Kidney epithelial cell (primary cell): Measurements from ENCODE around the gene AOC3. TPM values are rescaled to one million over a fixed set of nuclear protein-coding genes. Genes with fewer than 3 reads are reported as not detected.
"Not testable (repeated sequence)": the region's sequence is repeated elsewhere in the genome, so short reads cannot be mapped to it uniquely, and the experiment has no call there.

Source experiments
- DNase-seq: peaks from one replicate; pipeline ENCODE4 v3.0.0-alpha.2; 2010; ENCODE audit warnings: low read depth
- H3K27me3 ChIP-seq: 2 replicates; pipeline ENCODE4 v1.6.0; 2011; ENCODE audit warnings: low read length; ENCODE audit not compliant: control insufficient read depth, insufficient read depth
- H3K36me3 ChIP-seq: 2 replicates; pipeline ENCODE4 v1.5.1; 2011; ENCODE audit warnings: low read length; ENCODE audit not compliant: control insufficient read depth, insufficient read depth
- H3K4me3 ChIP-seq: 2 replicates; pipeline ENCODE4 v1.5.1; 2011; ENCODE audit warnings: low read depth, mild to moderate bottlenecking, control low read depth, low read length
- total RNA-seq: library from RNA; depleted of rRNA; stranded (reverse); fragments of >200 nt; gene quantifications from 2 replicates; pipeline ENCODE4 v1.2.3, GENCODE V29; 2015
- TF ChIP-seq, protein P1 (sequence below): IDR thresholded peaks from 2 replicates; pipeline ENCODE4 v1.5.1; 2011; ENCODE audit warnings: mild to moderate bottlenecking, moderate library complexity, low read length, control low read depth, inconsistent platforms; ENCODE audit not compliant: insufficient read depth, poor library complexity, severe bottlenecking

The AOC3 gene
- total RNA-seq, 1 donor from 2014 or later, result 0.08 TPM

DNA sequence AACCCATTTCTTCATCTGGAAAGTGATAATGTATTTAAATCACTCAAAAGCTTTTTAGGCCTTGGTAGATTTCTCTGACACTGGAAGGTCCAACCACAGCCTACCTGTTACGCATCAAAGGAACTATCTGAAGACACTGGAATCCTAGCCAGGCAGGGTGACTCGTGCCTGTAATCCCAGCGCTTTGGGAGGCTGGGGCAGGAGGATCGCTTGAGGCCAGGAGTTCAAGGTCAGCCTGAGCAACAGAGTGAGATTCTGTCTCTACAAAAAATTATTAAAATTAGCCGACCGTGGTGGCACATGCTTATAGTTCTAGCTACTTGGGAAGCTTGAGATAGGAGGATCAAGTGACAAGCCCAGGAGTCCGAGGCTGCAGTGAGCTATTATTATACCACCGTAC is 31.2 kb downstream of the AOC3 start:
- no peaks in the 10 kb centered on the region for H3K36me3 ChIP-seq
- peaks cover 18% of the 10 kb centered on the region for H3K27me3 ChIP-seq
- no peak for DNase-seq
- H3K4me3 ChIP-seq, result no peak overlapping the region
- TF ChIP-seq, protein P1, sequence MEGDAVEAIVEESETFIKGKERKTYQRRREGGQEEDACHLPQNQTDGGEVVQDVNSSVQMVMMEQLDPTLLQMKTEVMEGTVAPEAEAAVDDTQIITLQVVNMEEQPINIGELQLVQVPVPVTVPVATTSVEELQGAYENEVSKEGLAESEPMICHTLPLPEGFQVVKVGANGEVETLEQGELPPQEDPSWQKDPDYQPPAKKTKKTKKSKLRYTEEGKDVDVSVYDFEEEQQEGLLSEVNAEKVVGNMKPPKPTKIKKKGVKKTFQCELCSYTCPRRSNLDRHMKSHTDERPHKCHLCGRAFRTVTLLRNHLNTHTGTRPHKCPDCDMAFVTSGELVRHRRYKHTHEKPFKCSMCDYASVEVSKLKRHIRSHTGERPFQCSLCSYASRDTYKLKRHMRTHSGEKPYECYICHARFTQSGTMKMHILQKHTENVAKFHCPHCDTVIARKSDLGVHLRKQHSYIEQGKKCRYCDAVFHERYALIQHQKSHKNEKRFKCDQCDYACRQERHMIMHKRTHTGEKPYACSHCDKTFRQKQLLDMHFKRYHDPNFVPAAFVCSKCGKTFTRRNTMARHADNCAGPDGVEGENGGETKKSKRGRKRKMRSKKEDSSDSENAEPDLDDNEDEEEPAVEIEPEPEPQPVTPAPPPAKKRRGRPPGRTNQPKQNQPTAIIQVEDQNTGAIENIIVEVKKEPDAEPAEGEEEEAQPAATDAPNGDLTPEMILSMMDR, result no peak

DNA sequence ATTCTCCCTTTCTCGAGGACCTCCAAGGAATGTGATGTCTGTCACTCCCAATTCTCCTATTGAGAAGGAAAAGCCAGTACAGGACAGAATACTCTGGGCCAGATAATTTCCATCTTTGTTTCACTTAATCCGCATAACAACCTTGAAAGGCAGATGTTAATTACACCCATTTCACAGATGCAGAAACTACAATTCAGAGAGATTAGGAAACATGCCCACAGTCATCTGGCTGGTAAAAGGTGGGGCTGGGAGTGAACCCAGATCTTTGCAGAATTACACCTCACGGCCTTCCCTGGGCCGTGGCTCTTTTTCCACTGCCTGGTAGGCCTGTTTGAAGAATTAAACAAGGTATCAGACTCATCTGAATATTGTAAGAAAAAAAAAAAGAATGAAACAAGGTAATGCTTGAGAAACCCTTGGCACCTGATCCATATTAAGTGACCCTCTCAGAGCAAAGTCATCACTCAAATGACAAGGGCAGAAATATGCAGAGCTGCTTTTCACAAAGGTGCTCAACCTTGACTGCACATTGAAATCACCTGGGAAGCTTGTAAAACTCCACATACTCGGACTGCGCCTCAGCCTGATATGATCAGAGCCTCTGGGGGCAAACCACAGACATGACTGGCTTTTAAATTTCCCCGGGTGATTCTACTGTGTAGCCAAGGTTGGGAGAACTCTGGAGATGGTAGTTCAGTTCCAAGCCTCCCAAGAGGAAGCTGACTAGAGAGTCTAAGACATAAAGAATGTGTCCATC is 33.0 kb downstream of the AOC3 start:
- peaks cover 6% of the 10 kb centered on the region for H3K27me3 ChIP-seq
- TF ChIP-seq, protein P1, result no peak
- no peak overlapping the region for H3K4me3 ChIP-seq
- no peak for DNase-seq
- no peaks in the 10 kb centered on the region for H3K36me3 ChIP-seq

DNA sequence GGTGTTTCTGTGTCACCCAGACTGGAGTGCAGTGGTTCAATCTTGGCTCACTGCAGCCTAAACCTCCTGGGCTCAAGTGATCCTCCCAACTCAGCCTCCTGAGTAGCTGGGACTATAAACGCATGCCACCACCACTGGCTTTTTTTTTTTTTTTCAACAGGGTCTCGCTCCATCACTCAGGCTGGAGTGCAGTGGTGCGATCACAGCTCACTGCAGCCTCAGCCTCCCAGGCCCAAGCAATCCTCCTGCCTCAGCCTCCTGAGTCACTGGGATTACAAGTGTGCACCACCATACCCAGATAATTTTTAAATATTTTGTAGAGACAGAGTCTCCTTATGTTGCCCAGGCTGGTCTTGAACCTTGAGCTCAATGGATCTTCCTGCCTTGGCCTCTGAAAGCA is 34.8 kb downstream of the AOC3 start:
- not testable (repeated sequence) for DNase-seq, H3K36me3 ChIP-seq, H3K4me3 ChIP-seq, H3K27me3 ChIP-seq

DNA sequence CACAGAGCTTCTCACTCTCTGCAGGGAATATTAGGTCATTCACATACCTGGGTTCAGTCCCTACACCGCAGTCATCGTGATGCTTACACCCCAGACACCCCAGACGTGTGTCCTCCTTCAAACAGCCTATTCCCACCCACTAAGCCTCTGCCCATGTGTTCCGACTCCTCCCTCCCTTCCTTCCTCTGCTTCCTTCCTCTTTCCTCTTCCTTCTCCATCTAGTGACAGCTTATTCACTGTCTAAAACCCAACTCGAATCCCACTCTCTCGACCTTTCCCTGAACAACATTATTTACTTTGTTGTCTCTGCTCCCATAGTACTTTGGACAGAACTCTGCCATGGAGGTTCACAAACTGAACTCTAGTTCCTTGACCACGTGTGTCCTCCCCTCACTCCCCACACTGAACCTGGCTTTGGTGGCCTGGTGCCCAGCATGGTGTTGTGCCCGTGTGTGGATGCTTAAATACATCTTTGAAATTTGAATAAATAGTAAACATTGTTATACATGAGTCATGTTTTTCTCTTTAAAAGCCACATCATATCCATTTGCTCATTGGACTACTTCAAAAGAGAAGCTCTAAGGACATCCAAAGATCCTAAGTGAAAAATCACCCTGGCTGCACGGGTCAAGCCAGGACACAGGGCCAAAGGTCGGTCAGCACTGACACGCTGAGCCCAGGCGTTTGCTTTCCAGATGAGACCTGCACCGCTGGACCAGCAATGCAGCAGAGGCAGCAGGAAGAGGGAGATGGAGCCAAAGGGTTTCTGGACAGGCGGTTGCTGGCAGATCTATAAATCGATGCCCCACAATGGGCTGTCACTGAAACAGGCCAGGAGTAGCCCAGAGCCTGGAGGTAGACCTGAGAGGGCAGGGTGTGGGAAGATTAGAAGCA is 35.5 kb downstream of the AOC3 start:
- Histone ChIP-seq H3K4me3 (no peak overlapping the region), H3K27me3 (no peaks in the 10 kb centered on the region), H3K36me3 (no peaks in the 10 kb centered on the region)
- no peak for DNase-seq
- TF ChIP-seq, protein P1, result no peak

DNA sequence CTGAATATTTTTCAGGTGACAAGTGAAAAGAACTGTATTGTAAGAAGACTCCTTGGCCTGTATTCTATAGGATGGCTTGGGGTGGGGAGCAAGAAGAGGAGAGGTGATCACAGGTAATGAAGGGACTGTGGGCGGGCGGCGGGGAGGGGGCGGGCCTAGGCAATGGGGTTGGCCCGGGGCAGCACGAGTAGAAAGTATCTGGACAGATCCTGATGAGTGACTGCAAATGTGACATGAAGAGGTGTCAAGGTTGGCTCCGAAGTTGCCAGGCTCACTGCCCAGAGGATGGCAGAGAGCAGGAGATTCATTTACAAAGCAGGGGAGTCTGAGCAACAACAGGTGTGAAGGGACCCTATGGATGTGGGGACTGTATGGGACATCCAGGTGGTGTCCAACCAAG is 38.8 kb downstream of the AOC3 start:
- H3K27me3 ChIP-seq, result no peaks in the 10 kb centered on the region
- no peak for DNase-seq
- H3K36me3 ChIP-seq, result no peaks in the 10 kb centered on the region
- no peak overlapping the region for H3K4me3 ChIP-seq
- TF ChIP-seq, protein P1, result no peak

DNA sequence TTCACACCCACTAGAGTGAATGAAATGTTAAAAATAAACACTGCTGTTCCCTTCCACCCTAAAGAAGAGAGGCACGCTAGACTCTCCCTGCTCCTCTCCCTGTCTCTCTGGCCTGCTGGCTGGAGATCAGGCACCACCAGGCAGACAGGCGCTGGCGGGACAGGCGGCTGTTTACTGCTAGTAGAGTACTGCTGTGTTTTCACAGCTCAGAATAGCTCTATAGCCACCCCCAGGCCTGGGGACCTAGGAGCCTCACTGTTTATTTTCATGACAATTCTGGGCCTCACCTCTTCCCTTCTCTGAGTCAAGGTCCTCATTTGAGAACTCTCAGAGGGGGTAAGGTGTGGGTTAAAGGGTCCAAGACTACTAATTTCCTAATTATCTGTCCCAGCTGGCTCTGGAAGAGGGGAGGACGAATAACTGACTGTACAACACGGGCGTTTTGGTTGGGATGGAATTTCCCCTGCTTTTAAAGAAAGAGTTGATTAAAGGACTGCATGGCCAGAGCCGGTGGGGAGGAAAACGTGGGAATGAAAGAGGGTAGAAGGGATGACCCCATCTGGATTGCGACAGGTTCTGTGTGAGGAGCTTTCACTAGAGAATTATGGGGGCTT is 40.6 kb downstream of the AOC3 start:
- TF ChIP-seq, protein P1, result no peak
- Histone ChIP-seq H3K4me3 (no peak overlapping the region), H3K27me3 (no peaks in the 10 kb centered on the region), H3K36me3 (no peaks in the 10 kb centered on the region)
- DNase-seq, result no peak
